GM18511 (cell line): ENCODE data around the gene PPP6R3.

Source experiments
- ATAC-seq: cut with Tn5 transposase; IDR thresholded peaks from one replicate; pipeline ENCODE4 v1.9.1; 2021; ENCODE audit warnings: mild to moderate bottlenecking, moderate library complexity; ENCODE audit not compliant: unreplicated experiment

Gene PPP6R3

GRCh38 chr11:68481579-68482240 is 21.2 kb downstream of the PPP6R3 start:
- ATAC-seq = no peak

GRCh38 chr11:68488623-68489022 is 28.1 kb downstream of the PPP6R3 start:
- no peak for ATAC-seq

GRCh38 chr11:68495220-68495729 is 34.7 kb downstream of the PPP6R3 start:
- ATAC-seq = no peak

GRCh38 chr11:68495872-68496271 is 35.3 kb downstream of the PPP6R3 start:
- no peak for ATAC-seq

GRCh38 chr11:68497761-68498160 is 37.2 kb downstream of the PPP6R3 start:
- no peak for ATAC-seq

- no peak for ATAC-seq
These were observed 37.8 kb downstream of the PPP6R3 start for GRCh38 chr11:68498321-68498720.

- ATAC-seq = no peak
These were observed 38.6 kb downstream of the PPP6R3 start for GRCh38 chr11:68498903-68499883.

- ATAC-seq = no peak
These were observed 39.7 kb downstream of the PPP6R3 start for GRCh38 chr11:68500206-68500605.

GRCh38 chr11:68501813-68502212 is 41.3 kb downstream of the PPP6R3 start:
- ATAC-seq = no peak

GRCh38 chr11:68503251-68503687 is 42.7 kb downstream of the PPP6R3 start:
- ATAC-seq = no peak

- no peak for ATAC-seq
These were observed 43.2 kb downstream of the PPP6R3 start for GRCh38 chr11:68503792-68504191.

GRCh38 chr11:68504432-68505066 is 44.0 kb downstream of the PPP6R3 start:
- no peak for ATAC-seq

- ATAC-seq = no peak
These were observed 45.0 kb downstream of the PPP6R3 start for GRCh38 chr11:68505596-68505995.

GRCh38 chr11:68506908-68507307 is 46.4 kb downstream of the PPP6R3 start:
- no peak for ATAC-seq

- no peak for ATAC-seq
These were observed 47.9 kb downstream of the PPP6R3 start for GRCh38 chr11:68508425-68508824.

- ATAC-seq = no peak
These were observed 48.5 kb downstream of the PPP6R3 start for GRCh38 chr11:68509066-68509465.

- no peak for ATAC-seq
These were observed 53.5 kb downstream of the PPP6R3 start for GRCh38 chr11:68513930-68514487.

GRCh38 chr11:68517121-68517741 is 56.7 kb downstream of the PPP6R3 start:
- no peak for ATAC-seq

- no peak for ATAC-seq
These were observed 57.6 kb downstream of the PPP6R3 start for GRCh38 chr11:68518191-68518590.

- no peak for ATAC-seq
These were observed 61.6 kb downstream of the PPP6R3 start for GRCh38 chr11:68521969-68522652.
